ENCODE measurements around the gene CACNA2D3. TPM values are rescaled to one million over a fixed set of nuclear protein-coding genes. Genes with fewer than 3 reads are reported as not detected.

CACNA2D3 gene
- total RNA-seq, 1 donor from 2014 or later, result 0.70 TPM

- Mint-ChIP-seq H3K4me1 (ENCODE audit: low read depth, unreplicated experiment) (no peaks in the 10 kb centered on the region), H3K27ac (ENCODE audit: unreplicated experiment) (no peak overlapping the region), H3K36me3 (ENCODE audit: low read depth, unreplicated experiment) (no peaks in the 10 kb centered on the region), H3K27me3 (ENCODE audit: low read depth, unreplicated experiment) (no peaks in the 10 kb centered on the region), H3K4me3 (ENCODE audit: unreplicated experiment) (no peak overlapping the region), H3K9me3 (ENCODE audit: unreplicated experiment) (no peaks in the 10 kb centered on the region)
- H3K79me2 ChIP-seq (ENCODE audit: insufficient read depth, low read length), result no peaks in the 10 kb centered on the region
- no peaks in the 10 kb centered on the region for H4K20me1 ChIP-seq (ENCODE audit: insufficient read depth, low read length)
- H2AFZ ChIP-seq (ENCODE audit: low read depth, low read length), result no peak overlapping the region
- TF ChIP-seq EZH2 (IDR thresholded peaks at IDR 0.05; ENCODE audit: insufficient read depth, low read length), result no peak
- no peak for TF ChIP-seq CTCF (IDR thresholded peaks at IDR 0.05; ENCODE audit: insufficient read depth, low read depth, low read length)
- FAIRE-seq (no peak), DNase-seq (ENCODE audit: low read depth) (no peak)
- no peak overlapping the region for H3K27ac ChIP-seq (ENCODE audit: low read depth, low read length)
- H3K27me3 ChIP-seq (ENCODE audit: insufficient read depth, low read length), result no peaks in the 10 kb centered on the region
- H3K4me1 ChIP-seq (ENCODE audit: insufficient read depth, low read length), result no peaks in the 10 kb centered on the region
- no peaks in the 10 kb centered on the region for H3K36me3 ChIP-seq (ENCODE audit: insufficient read depth, low read length)
- H3K9ac ChIP-seq (ENCODE audit: low read length), result no peak overlapping the region
- no peaks in the 10 kb centered on the region for H3K9me3 ChIP-seq (ENCODE audit: insufficient read depth, low read depth, low read length)
- H3K4me3 ChIP-seq (ENCODE audit: insufficient read depth, low read depth, low read length), result no peak overlapping the region
- H3K4me2 ChIP-seq (ENCODE audit: low read length), result no peak overlapping the region
Measured at GRCh38 chr3:54736459-54736858, 614.1 kb downstream of the CACNA2D3 start.

GRCh38 chr3:54743755-54744154 is 621.4 kb downstream of the CACNA2D3 start:
- Mint-ChIP-seq H3K27me3 (ENCODE audit: low read depth, unreplicated experiment) (no peaks in the 10 kb centered on the region), H3K4me1 (ENCODE audit: low read depth, unreplicated experiment) (no peaks in the 10 kb centered on the region), H3K36me3 (ENCODE audit: low read depth, unreplicated experiment) (no peaks in the 10 kb centered on the region), H3K4me3 (ENCODE audit: unreplicated experiment) (no peak overlapping the region), H3K27ac (ENCODE audit: unreplicated experiment) (no peak overlapping the region), H3K9me3 (ENCODE audit: unreplicated experiment) (no peaks in the 10 kb centered on the region)
- no peak overlapping the region for H3K27ac ChIP-seq (ENCODE audit: low read depth, low read length)
- TF ChIP-seq CTCF (IDR thresholded peaks at IDR 0.05; ENCODE audit: insufficient read depth, low read depth, low read length) (no peak), EZH2 (IDR thresholded peaks at IDR 0.05; ENCODE audit: insufficient read depth, low read length) (no peak)
- no peak overlapping the region for H3K9ac ChIP-seq (ENCODE audit: low read length)
- no peaks in the 10 kb centered on the region for H3K27me3 ChIP-seq (ENCODE audit: insufficient read depth, low read length)
- DNase-seq (ENCODE audit: low read depth) (no peak), FAIRE-seq (no peak)
- no peaks in the 10 kb centered on the region for H3K79me2 ChIP-seq (ENCODE audit: insufficient read depth, low read length)
- H3K4me1 ChIP-seq (ENCODE audit: insufficient read depth, low read length), result no peaks in the 10 kb centered on the region
- H2AFZ ChIP-seq (ENCODE audit: low read depth, low read length), result no peak overlapping the region
- no peak overlapping the region for H3K4me2 ChIP-seq (ENCODE audit: low read length)
- no peak overlapping the region for H3K4me3 ChIP-seq (ENCODE audit: insufficient read depth, low read depth, low read length)
- no peaks in the 10 kb centered on the region for H4K20me1 ChIP-seq (ENCODE audit: insufficient read depth, low read length)
- no peaks in the 10 kb centered on the region for H3K9me3 ChIP-seq (ENCODE audit: insufficient read depth, low read depth, low read length)
- H3K36me3 ChIP-seq (ENCODE audit: insufficient read depth, low read length), result no peaks in the 10 kb centered on the region

GRCh38 chr3:54744291-54744690 is 621.9 kb downstream of the CACNA2D3 start:
- H3K36me3 Mint-ChIP-seq (ENCODE audit: low read depth, unreplicated experiment), result no peaks in the 10 kb centered on the region
- no peak overlapping the region for H2AFZ ChIP-seq (ENCODE audit: low read depth, low read length)

More at GRCh38 chr3:54744291-54744690, 621.9 kb downstream of the CACNA2D3 start:
- H3K36me3 ChIP-seq (ENCODE audit: insufficient read depth, low read length), result no peaks in the 10 kb centered on the region
- H3K4me2 ChIP-seq (ENCODE audit: low read length), result no peak overlapping the region
- no peaks in the 10 kb centered on the region for H3K9me3 Mint-ChIP-seq (ENCODE audit: unreplicated experiment)
- FAIRE-seq (no peak), DNase-seq (ENCODE audit: low read depth) (no peak)
- H4K20me1 ChIP-seq (ENCODE audit: insufficient read depth, low read length), result no peaks in the 10 kb centered on the region
- H3K9me3 ChIP-seq (ENCODE audit: insufficient read depth, low read depth, low read length), result no peaks in the 10 kb centered on the region
- no peaks in the 10 kb centered on the region for H3K27me3 Mint-ChIP-seq (ENCODE audit: low read depth, unreplicated experiment)
- H3K27me3 ChIP-seq (ENCODE audit: insufficient read depth, low read length), result no peaks in the 10 kb centered on the region
- H3K9ac ChIP-seq (ENCODE audit: low read length), result no peak overlapping the region
- TF ChIP-seq CTCF (IDR thresholded peaks at IDR 0.05; ENCODE audit: insufficient read depth, low read depth, low read length), result no peak
- no peak for TF ChIP-seq EZH2 (IDR thresholded peaks at IDR 0.05; ENCODE audit: insufficient read depth, low read length)
- no peaks in the 10 kb centered on the region for H3K79me2 ChIP-seq (ENCODE audit: insufficient read depth, low read length)
- no peaks in the 10 kb centered on the region for H3K4me1 Mint-ChIP-seq (ENCODE audit: low read depth, unreplicated experiment)
- H3K27ac Mint-ChIP-seq (ENCODE audit: unreplicated experiment), result no peak overlapping the region
- H3K4me3 Mint-ChIP-seq (ENCODE audit: unreplicated experiment), result no peak overlapping the region
- no peak overlapping the region for H3K4me3 ChIP-seq (ENCODE audit: insufficient read depth, low read depth, low read length)
- H3K4me1 ChIP-seq (ENCODE audit: insufficient read depth, low read length), result no peaks in the 10 kb centered on the region
- no peak overlapping the region for H3K27ac ChIP-seq (ENCODE audit: low read depth, low read length)
